Right lobe of liver (tissue), 6 donors: ENCODE results near the gene TIMM22. TPM values are rescaled to one million over a fixed set of nuclear protein-coding genes. Genes with fewer than 3 reads are reported as not detected.
"Not testable (repeated sequence)": the region's sequence is repeated elsewhere in the genome, so short reads cannot be mapped to it uniquely, and the experiment has no call there.

ENCODE experiments used
- ATAC-seq, 4 donors: fragments of 200-7000 bp; cut with Tn5 transposase; one replicate each; pipeline ENCODE4 v1.9.1; 2020; ENCODE audit warnings: mild to moderate bottlenecking in 4 of 4, moderate library complexity in 4 of 4
- DNase-seq, 3 donors: peaks; one replicate each; pipeline ENCODE4 v3.0.0-alpha.2; 2020
- H3K27ac ChIP-seq, 3 donors: fragments of 200-600 bp; one replicate each; pipeline ENCODE4 v1.8.0; 2022
- H3K27me3 ChIP-seq, 2 donors: fragments of 200-600 bp; one replicate each; pipeline ENCODE4 v1.8.0; 2022
- H3K36me3 ChIP-seq, 4 donors: fragments of 200-600 bp; sonication (generic) in 1 of 4; one replicate each; pipeline versions ENCODE4 v1.5.1 to v1.8.0; 2017 to 2022; ENCODE audit warnings: control low read depth in 1 of 4
- H3K4me1 ChIP-seq, 4 donors: fragments of 200-600 bp; sonication (generic) in 1 of 4; one replicate each; pipeline versions ENCODE4 v1.5.1 to v1.8.0; 2017 to 2022; ENCODE audit warnings: control low read depth in 1 of 4
- H3K4me3 ChIP-seq, 3 donors: fragments of 200-600 bp; one replicate each; pipeline ENCODE4 v1.8.0; 2022
- H3K9me3 ChIP-seq, 4 donors: fragments of 200-600 bp; sonication (generic) in 1 of 4; one replicate each; pipeline versions ENCODE4 v1.5.1 to v1.8.0; 2017 to 2022; ENCODE audit warnings: control low read depth in 1 of 4
- POLR2A ChIP-seq: fragments of 450-650 bp; IDR thresholded peaks from one replicate; pipeline ENCODE4 v1.6.1; 2017; ENCODE audit warnings: antibody characterized with exemption, mild to moderate bottlenecking
- WGBS: methylation state at CpG from one replicate; pipeline ENCODE4 v1.1.6; 2018; ENCODE audit warnings: low coverage, low lambda C conversion rate; ENCODE audit not compliant: insufficient coverage; ENCODE audit errors: missing lambda C conversion rate; 5-methylcytosine and 5-hydroxymethylcytosine counted together
- intact Hi-C, 2 donors: fragments of 100-400 bp; cut with DNase I; formaldehyde crosslinking; loops; one replicate each; pipeline versions ENCODE4 v1.11.2 to v1.14.1; 2022
- total RNA-seq, 6 experiments: library from RNA; depleted of rRNA in 2 of 6; stranded (reverse); fragments of >200 nt in 2 of 6; fragmentation: NEBNext Ultra II Directional in 3 of 6; extraction: Animal tissue kit (Norgen Biotek cat#: 25700) in 3 of 6; gene quantifications; one replicate each; pipeline versions ENCODE4 v1.1.0 to v1.2.4, GENCODE V29; 2016 to 2023
- TF ChIP-seq, protein P1 (sequence below), 4 donors: fragments of 200-600 bp in 3 of 4; fragments of 450-650 bp in 1 of 4; IDR thresholded peaks; one replicate each; pipeline versions ENCODE4 v1.5.1 to v1.8.0; 2016 to 2022; ENCODE audit warnings: antibody characterized with exemption in 4 of 4, mild to moderate bottlenecking in 2 of 4
- donor health status: DM: no; HTN: yes; CAD: no.
- donor health status: DM: no; HTN: no; CAD: no.
- donor health status: DM: no; HTN: no; CAD: no.
- donor health status: DM: no; HTN: yes; CAD: no.
- donor health status: DM: no; HTN: yes; CAD: no.

The TIMM22 gene
- total RNA-seq, 6 experiments from 2014 or later, result 3.9 to 6.5 (median 4.1) TPM

DNA sequence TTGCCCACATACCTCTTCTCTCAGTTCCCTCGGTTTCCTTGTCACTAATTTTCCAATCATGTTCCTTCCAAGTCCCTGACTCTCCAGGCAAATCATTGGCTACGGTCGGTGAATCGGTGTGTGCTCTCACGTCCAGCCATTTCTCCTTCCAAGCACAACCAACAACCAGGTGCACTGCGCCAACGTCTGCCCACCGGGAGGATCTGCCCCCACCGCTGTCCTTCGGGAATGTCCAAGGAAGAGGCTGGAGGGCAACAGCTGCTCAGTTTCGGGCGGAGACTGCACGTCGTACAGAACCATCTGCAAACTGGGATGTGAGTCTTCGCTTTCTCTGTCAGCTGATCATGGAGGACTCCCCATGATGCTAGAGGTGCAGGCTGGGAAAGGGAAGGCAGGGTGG, 9.0 kb upstream of the TIMM22 start:
- no peak for TF ChIP-seq POLR2A
- TF ChIP-seq, protein P1, sequence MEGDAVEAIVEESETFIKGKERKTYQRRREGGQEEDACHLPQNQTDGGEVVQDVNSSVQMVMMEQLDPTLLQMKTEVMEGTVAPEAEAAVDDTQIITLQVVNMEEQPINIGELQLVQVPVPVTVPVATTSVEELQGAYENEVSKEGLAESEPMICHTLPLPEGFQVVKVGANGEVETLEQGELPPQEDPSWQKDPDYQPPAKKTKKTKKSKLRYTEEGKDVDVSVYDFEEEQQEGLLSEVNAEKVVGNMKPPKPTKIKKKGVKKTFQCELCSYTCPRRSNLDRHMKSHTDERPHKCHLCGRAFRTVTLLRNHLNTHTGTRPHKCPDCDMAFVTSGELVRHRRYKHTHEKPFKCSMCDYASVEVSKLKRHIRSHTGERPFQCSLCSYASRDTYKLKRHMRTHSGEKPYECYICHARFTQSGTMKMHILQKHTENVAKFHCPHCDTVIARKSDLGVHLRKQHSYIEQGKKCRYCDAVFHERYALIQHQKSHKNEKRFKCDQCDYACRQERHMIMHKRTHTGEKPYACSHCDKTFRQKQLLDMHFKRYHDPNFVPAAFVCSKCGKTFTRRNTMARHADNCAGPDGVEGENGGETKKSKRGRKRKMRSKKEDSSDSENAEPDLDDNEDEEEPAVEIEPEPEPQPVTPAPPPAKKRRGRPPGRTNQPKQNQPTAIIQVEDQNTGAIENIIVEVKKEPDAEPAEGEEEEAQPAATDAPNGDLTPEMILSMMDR (IDR thresholded peaks at IDR 0.05), result no peak
- Histone ChIP-seq H3K9me3 (no peaks in the 10 kb centered on the region), H3K4me3 (no peak overlapping the region), H3K27ac (no peak overlapping the region), H3K4me1 (peaks cover 0 to 2% (median under 1%) of the 10 kb centered on the region in 4 donors), H3K36me3 (no peaks in the 10 kb centered on the region), H3K27me3 (no peaks in the 10 kb centered on the region)
- no peak for ATAC-seq
- intact Hi-C loops, result loop anchor here in 1 of 2 donors (10.0 kb wide), 1 partner anchor 103 kb away; no protein-coding TSS in a partner anchor
- WGBS, result 87% methylated on average over 15 of the region's 15 CpGs
- DNase-seq, result no peak

DNA sequence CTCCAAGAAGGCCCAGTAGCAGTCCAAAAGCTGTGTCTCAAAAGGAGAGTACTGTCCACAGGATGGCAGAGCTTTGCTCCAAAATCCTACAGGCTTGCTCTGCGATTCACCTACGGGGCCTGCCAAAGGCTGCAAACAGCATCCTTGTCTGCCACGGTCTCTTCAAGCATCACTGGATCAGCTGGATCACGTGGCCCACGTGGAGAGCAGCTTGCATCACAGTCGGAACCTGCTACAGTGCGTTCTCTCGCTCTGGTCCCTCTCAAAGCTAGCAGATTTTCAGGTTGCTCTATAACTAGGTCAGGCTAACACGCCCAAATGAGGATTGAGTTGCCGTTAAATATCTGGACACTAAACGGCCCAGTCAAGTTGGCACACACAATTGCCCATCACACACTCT, 8.4 kb upstream of the TIMM22 start:
- H3K4me1 ChIP-seq, result no peaks in the 10 kb centered on the region
- no peaks in the 10 kb centered on the region for H3K9me3 ChIP-seq
- no peaks in the 10 kb centered on the region for H3K36me3 ChIP-seq
- TF ChIP-seq, protein P1 (IDR thresholded peaks at IDR 0.05), result no peak
- TF ChIP-seq POLR2A, result no peak
- ATAC-seq (no peak), DNase-seq (no peak)
- intact Hi-C loops, result loop anchor here in 1 of 2 donors (10.0 kb wide), 1 partner anchor 104 kb away; no protein-coding TSS in a partner anchor
- no peak overlapping the region for H3K4me3 ChIP-seq
- no peak overlapping the region for H3K27ac ChIP-seq
- no peaks in the 10 kb centered on the region for H3K27me3 ChIP-seq
- WGBS, result 79% methylated on average over 8 of the region's 11 CpGs

DNA sequence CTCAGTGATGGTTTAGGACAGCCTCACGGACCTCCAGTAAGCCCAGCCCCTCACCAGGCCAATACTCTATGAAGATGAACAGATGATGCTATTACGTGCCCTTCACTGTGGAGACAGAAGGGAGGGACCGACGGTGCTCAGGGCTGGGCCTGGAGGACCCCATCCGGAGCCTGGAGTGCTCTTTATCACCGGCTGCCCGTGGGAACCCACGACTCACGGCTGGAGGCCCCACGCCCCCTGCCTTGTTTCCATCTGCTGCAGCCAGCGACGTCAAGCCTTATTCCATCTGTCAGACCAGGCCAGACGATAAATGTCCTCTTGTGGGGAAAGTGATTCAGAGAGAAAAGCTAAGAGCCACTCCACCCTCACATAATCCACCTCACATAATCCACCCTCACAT, 4.0 kb upstream of the TIMM22 start:
- intact Hi-C loops, result loop anchor here (5.0 kb wide), 2 partner anchors 196 to 201 kb away; no protein-coding TSS in a partner anchor
- no peaks in the 10 kb centered on the region for H3K36me3 ChIP-seq
- H3K4me1 ChIP-seq, result peaks cover 0 to 10% (median 3%) of the 10 kb centered on the region in 4 donors
- DNase-seq (no peak), ATAC-seq (no peak)
- H3K27me3 ChIP-seq, result no peaks in the 10 kb centered on the region
- H3K4me3 ChIP-seq, result no peak overlapping the region
- H3K9me3 ChIP-seq, result no peaks in the 10 kb centered on the region
- H3K27ac ChIP-seq, result no peak overlapping the region
- TF ChIP-seq POLR2A, result no peak
- TF ChIP-seq, protein P1 (IDR thresholded peaks at IDR 0.05), result no peak
- WGBS, result 50% methylated on average over 1 of the region's 13 CpGs

DNA sequence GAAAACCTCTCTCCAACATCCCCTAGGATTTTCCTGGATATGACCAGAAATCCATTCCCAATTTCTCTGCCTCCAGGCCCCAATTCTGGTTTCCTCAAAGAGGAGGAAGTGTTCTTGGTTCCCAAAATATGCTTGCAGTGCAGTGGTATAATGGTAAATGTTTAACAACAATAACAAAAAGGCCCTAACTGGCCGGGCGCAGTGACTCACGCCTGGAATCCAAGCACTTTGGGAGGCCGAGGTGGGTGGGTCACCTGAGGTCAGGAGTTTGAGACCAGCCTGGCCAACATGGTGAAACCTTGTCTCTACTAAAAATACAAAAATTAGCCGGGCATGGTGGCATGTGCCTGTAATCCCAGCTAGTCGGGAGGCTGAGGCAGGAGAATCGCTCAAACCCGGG, 1.6 kb upstream of the TIMM22 start:
- H3K4me3 ChIP-seq, H3K27me3 ChIP-seq, H3K9me3 ChIP-seq, DNase-seq, H3K36me3 ChIP-seq, H3K27ac ChIP-seq, intact Hi-C loops, ATAC-seq: not testable (repeated sequence)
- WGBS, result 79% methylated on average over 4 of the region's 8 CpGs
- H3K4me1 ChIP-seq, result peaks cover 0 to 19% (median 7%) of the 10 kb centered on the region in 4 donors

DNA sequence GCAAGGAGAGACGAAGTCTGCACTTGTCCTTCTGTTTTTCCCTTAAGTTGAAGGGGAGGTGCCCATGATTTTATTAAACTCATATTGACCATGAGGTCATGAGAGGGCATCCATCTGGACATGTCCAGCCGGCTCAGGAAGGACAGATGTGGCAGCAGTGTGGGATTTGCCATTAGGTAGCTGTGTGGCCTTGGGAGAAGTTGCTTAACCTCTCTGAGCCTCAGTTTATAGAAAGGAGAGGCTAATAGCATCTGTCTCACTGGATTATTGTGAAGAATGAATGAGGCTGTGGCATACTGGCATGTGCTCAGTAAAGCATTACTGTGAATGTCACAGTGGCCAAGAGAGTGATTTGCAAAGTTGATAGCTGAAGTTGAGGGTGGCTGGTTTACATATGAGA, 1.2 kb downstream of the TIMM22 start:
- H3K4me3 ChIP-seq, result peak overlapping the region in 1 of 3 donors; percentile 93
- no peak overlapping the region for H3K27ac ChIP-seq
- peaks cover 0 to 36% (median 15%) of the 10 kb centered on the region in 4 donors for H3K4me1 ChIP-seq
- H3K9me3 ChIP-seq, result no peaks in the 10 kb centered on the region
- intact Hi-C loops, result no loop called here
- DNase-seq (no peak), ATAC-seq (no peak)
- TF ChIP-seq, protein P1 (IDR thresholded peaks at IDR 0.05), result no peak
- 33% methylated on average over 2 of the region's 2 CpGs for WGBS
- no peaks in the 10 kb centered on the region for H3K27me3 ChIP-seq
- peaks cover 0 to 17% (median 8%) of the 10 kb centered on the region in 4 donors for H3K36me3 ChIP-seq
